GM12892 (cell line): ENCODE measurements around the gene RPS3.

Source experiments
- POLR2AphosphoS5 ChIP-seq: IDR thresholded peaks from 2 replicates; pipeline ENCODE4 v1.6.1; 2011; ENCODE audit warnings: low read depth, low read length, control low read depth
- TAF1 ChIP-seq: IDR thresholded peaks from 2 replicates; pipeline ENCODE4 v1.6.1; 2011; ENCODE audit warnings: low read depth, mild to moderate bottlenecking, control low read depth, low read length, borderline replicate concordance

GRCh38 chr11:75406338-75406777 lies 7.0 kb downstream of the RPS3 start:
- TF ChIP-seq POLR2AphosphoS5 (no peak; the same call in 1 of the 2 replicates), TAF1 (no peak)
